SK-N-MC (cell line): ENCODE results near the gene SGCE.

ENCODE experiments used
- EZH2 ChIP-seq: fragments of 200-600 bp; sonication (generic); IDR thresholded peaks from one replicate; pipeline ENCODE4 v1.6.1; 2017; ENCODE audit warnings: antibody characterized with exemption
- POLR2AphosphoS5 ChIP-seq: IDR thresholded peaks from 2 replicates; pipeline ENCODE4 v1.6.1; 2012; ENCODE audit warnings: mild to moderate bottlenecking, low read depth, low read length, borderline replicate concordance

DNA sequence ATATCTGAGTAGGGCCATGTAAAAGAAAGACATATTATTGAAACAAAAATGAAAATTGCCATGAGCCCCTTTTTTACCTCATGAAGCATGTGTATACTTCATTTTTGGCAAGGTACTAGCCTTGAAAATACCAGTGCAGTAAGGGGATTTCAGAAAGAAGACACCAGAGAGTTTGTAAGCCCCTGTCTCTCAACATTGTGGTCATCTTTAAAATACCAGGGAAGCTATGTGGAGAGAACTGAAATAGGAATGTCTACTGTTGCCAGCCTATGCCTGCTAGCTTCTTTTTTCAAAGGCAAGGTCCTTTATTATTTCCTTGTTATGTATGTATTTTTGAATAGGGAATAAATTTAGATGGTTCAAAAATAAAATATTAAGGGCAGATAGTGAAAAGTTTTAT, 88.5 kb downstream of the SGCE start:
- TF ChIP-seq EZH2 (no peak), POLR2AphosphoS5 (no peak)
